K562 (cell line): ENCODE measurements around the gene ZSCAN21. TPM values are rescaled to one million over a fixed set of nuclear protein-coding genes. Genes with fewer than 3 reads are reported as not detected.

ENCODE experiments used
- ATF2 ChIP-seq: sonication (generic); formaldehyde crosslinking; IDR thresholded peaks from 2 replicates; pipeline ENCODE4 v1.8.1; 2022; ENCODE audit warnings: missing genetic modification reagents
- CBFA2T3 ChIP-seq: fragments of 450-650 bp; IDR thresholded peaks from 2 replicates; pipeline ENCODE4 v1.6.1; 2017
- CCAR2 ChIP-seq: fragments of 200-400 bp; formaldehyde crosslinking; IDR thresholded peaks from 2 replicates; pipeline ENCODE4 v1.6.1; 2017; ENCODE audit warnings: mild to moderate bottlenecking, low read depth, low read length
- CTBP1 ChIP-seq: fragments of 450-650 bp; IDR thresholded peaks from 2 replicates; pipeline ENCODE4 v1.6.1; 2016; ENCODE audit warnings: borderline replicate concordance
- HDAC1 ChIP-seq, 2 experiments: fragments of 450-650 bp; IDR thresholded peaks; 2 replicates each; pipeline ENCODE4 v1.6.1; 2016 to 2017; ENCODE audit warnings: inconsistent platforms in 1 of 2, mild to moderate bottlenecking in 1 of 2, moderate library complexity in 1 of 2
- RERE ChIP-seq: sonication (generic); formaldehyde crosslinking; IDR thresholded peaks from 2 replicates; pipeline ENCODE4 v1.8.0; 2023; ENCODE audit warnings: missing genetic modification reagents, mild to moderate bottlenecking, borderline replicate concordance
- RREB1 ChIP-seq: fragments of 250-450 bp; sonication (Bioruptor Pico); IDR thresholded peaks from 2 replicates; pipeline ENCODE4 v1.4.0; 2020
- SAP30 ChIP-seq: fragments of 200-600 bp; sonication (generic); IDR thresholded peaks from 2 replicates; pipeline ENCODE4 v1.6.1; 2012; ENCODE audit warnings: borderline replicate concordance, low read depth, mild to moderate bottlenecking, moderate library complexity, low read length, control low read depth, inconsistent platforms; ENCODE audit not compliant: insufficient read depth, poor library complexity, severe bottlenecking
- SRSF3 ChIP-seq: fragments of 200-400 bp; formaldehyde crosslinking; IDR thresholded peaks from 2 replicates; pipeline ENCODE4 v1.6.1; 2016; ENCODE audit warnings: mild to moderate bottlenecking, low read length, moderate library complexity; ENCODE audit not compliant: insufficient read depth
- TAF15 ChIP-seq: fragments of 200-400 bp; formaldehyde crosslinking; IDR thresholded peaks from 2 replicates; pipeline ENCODE4 v1.6.1; 2017; ENCODE audit warnings: mild to moderate bottlenecking, low read depth, low read length, moderate library complexity
- TEAD1 ChIP-seq, 2 experiments: fragments of 450-650 bp in 1 of 2; sonication (generic) in 1 of 2; formaldehyde crosslinking; IDR thresholded peaks; 2 replicates each; pipeline versions ENCODE4 v1.4.0 to v1.8.0; 2020 to 2022; ENCODE audit warnings: mild to moderate bottlenecking in 2 of 2, missing genetic modification reagents in 1 of 2
- ZBTB12 ChIP-seq: fragments of 250-450 bp; sonication (Bioruptor Pico); IDR thresholded peaks from 2 replicates; pipeline ENCODE4 v1.4.0; 2020
- ZNF584 ChIP-seq: fragments of 200-800 bp; sonication (Bioruptor generic); IDR thresholded peaks from 2 replicates; pipeline ENCODE4 v1.6.1; 2016; ENCODE audit warnings: low read depth, mild to moderate bottlenecking, missing genetic modification characterization, missing compliant biosample characterization
- polyA plus RNA-seq, 8 experiments: library from polyadenylated mRNA; depleted of rRNA in 4 of 8; stranded (reverse) in 5 of 8; unstranded in 3 of 8; fragments of >200 nt; fragmentation: Nextera tagmentation in 2 of 8; fragmentation: Illumina TruSeq in 1 of 8; extraction: Ambion mirVana in 2 of 8; extraction: Trizol in 1 of 8; gene quantifications; 2 replicates each; pipeline versions ENCODE4 v1.2.1 to v1.2.3, GENCODE V29; 2011 to 2014; ENCODE audit warnings: inconsistent platforms in 1 of 8, missing spikeins in 1 of 8
- total RNA-seq, 7 experiments: library from RNA; depleted of rRNA in 6 of 7; stranded (reverse); fragments of >200 nt in 6 of 7; fragmentation: Illumina TruSeq in 2 of 7; extraction: Trizol in 2 of 7; gene quantifications; 2 replicates each; pipeline versions ENCODE4 v1.2.1 to v1.2.3, GENCODE V29; 2011 to 2021; ENCODE audit warnings: low replicate concordance in 1 of 7

The ZSCAN21 gene
- total and polyA plus RNA-seq, 9 of the 15 experiments (the other 6 are each of a cell fraction or from before 2014, with no cell fraction given): 5.9 to 15.5 (median 13.2) TPM

- TF ChIP-seq SAP30 (peak; percentile 34), RREB1 (CRISPR knock-in tag) (no peak), TAF15 (no peak), HDAC1 (IDR thresholded peaks at IDR 0.05) (peak in 1 of 2 experiments; percentile 89; a peak in 2 of 4 replicates), ZBTB12 (CRISPR knock-in tag) (peak; percentile 70), TEAD1 (CRISPR knock-in tag; IDR thresholded peaks at IDR 0.05) (peak; percentile 55 to 88; a peak in 1 of 4 replicates), CTBP1 (peak; percentile 89), ATF2 (no peak), CBFA2T3 (no peak; the same call in 1 of the 2 replicates), ZNF584 (CRISPR knock-in tag) (no peak), RERE (CRISPR knock-in tag) (0 out of 2 replicates have a peak, but pooled peaks have one; percentile 40), SRSF3 (no peak), CCAR2 (no peak)
These were observed 32.0 kb downstream of the ZSCAN21 start, which contains the start of gene ZNF3 (continued) for GRCh38 chr7:100081535-100082102.
